Stimulated activated CD4-positive, alpha-beta T cell treated with anti-CD3 and anti-CD28 coated beads, Interleukin-12 subunit alpha, Interleukin-12 subunit beta, amount 100 ng/mL, for 24 hours (primary cell): ENCODE measurements around the gene SLC9A3.
"Not testable (repeated sequence)": the region's sequence is repeated elsewhere in the genome, so short reads cannot be mapped to it uniquely, and the experiment has no call there.

Experiments used
- DNase-seq, 2 experiments: peaks; one replicate each; pipeline ENCODE4 v3.0.0-alpha.2; 2020; ENCODE audit warnings: low read depth in 2 of 2

Gene SLC9A3

GRCh38 chr5:525916-526315, 1.7 kb upstream of the SLC9A3 start:
- no peak for DNase-seq

GRCh38 chr5:524973-525761, 918 bp upstream of the SLC9A3 start:
- DNase-seq = no peak

GRCh38 chr5:523441-524222, 617 bp downstream of the SLC9A3 start:
- no peak for DNase-seq

DNA sequence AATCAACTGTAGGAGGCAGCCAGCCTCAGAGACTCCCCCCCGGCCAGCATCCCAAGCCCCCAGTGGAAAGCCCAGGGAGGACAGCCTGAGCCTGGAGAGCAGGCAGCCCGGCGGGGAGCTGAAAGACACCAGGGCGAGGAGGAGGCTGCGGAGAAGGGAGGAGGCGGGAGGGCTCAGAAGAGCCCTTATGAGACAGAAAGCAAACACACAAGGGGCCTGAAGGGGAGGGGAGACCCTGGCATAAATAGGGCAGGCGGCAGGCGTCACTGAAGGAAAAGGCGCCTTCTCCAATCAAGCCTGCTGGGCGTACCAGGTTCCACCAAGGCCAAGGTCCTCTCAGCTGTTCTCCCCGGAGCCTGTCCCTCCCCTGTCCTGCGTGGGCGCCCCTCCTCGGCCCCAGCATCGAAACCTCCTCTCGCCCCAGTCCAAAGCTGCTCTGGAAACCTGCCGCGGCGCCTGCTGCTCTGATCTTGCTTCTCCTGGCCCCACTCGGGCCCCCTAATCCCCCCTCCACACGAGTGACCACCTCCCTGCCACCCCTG, 1.3 kb downstream of the SLC9A3 start:
- DNase-seq = no peak

DNA sequence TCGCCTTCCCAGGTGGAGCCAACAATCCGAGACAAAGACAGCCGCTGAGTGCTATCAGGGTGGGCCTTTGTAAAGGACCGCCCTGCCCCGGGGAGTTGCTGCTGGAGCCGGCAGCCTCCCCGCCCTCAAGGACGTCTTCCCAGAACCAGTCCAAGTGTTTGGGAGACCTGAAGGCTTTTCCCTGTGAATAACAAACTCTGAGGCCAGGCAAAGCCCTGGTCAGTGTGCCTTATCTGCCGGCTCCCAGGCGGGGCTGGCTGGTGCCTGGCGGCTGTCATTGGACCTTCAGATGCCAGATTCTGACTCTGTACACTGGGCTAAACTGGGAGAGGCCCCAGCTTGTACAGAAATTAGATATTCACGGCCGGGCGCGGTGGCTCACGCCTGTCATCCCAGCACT, 2.1 kb downstream of the SLC9A3 start:
- no peak for DNase-seq

GRCh38 chr5:521680-522079, 2.6 kb downstream of the SLC9A3 start:
- no peak for DNase-seq

DNA sequence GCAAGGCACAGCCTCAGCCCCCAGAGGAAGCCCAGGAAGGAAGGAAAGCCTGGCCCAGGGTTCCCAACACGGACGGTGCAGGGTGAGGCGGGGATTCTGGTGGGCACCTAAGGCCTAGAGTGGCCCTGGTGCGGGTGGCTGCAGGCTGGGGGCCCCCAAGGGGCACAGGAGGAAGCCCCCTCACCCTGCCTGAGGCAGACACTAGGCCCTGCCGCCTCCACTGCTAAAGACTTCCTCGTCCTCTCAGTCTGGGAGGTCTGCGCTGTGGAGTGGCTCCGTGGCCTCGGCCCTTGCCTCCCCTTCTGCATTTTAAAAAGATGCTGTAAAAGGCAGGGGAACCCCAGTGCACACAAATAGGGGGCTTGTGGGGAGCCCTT, 3.4 kb downstream of the SLC9A3 start:
- DNase-seq = no peak

GRCh38 chr5:520196-520849, 3.9 kb downstream of the SLC9A3 start:
- DNase-seq = no peak

GRCh38 chr5:518721-519120, 5.5 kb downstream of the SLC9A3 start:
- no peak for DNase-seq

- no peak for DNase-seq
Measured at GRCh38 chr5:517535-518100, 6.6 kb downstream of the SLC9A3 start.

GRCh38 chr5:516980-517379, 7.3 kb downstream of the SLC9A3 start:
- DNase-seq = no peak

DNA sequence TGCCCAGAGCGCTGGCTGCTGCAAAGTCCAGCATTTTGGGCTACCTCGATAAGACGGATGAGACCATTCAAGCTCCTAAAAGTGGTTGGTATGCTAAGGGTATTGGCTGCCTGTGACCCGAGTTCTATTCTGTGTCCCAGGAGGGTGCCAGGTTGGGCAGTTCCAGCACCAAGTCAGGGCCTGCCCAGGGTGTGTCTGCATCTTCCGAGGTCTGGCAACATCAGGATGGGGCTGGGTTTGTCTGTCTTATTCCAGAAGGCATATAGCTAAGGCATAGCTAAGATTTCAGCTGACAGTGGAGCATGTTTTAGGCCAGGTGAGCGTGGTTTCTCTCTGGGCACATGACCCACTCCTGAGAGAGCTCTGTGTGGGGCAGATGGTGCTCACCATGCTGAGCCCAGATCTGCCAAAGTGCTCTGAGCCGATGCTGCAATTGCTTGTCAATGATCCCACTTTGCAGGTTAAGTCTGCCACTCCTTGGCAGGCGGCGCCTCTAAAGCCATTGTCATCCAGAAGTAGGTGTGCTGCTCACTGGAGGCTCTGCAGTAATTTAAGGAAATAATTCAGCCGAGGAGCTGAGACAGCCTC, 7.8 kb downstream of the SLC9A3 start:
- DNase-seq = no peak

- no peak for DNase-seq
Measured at GRCh38 chr5:515273-515836, 8.9 kb downstream of the SLC9A3 start.

DNA sequence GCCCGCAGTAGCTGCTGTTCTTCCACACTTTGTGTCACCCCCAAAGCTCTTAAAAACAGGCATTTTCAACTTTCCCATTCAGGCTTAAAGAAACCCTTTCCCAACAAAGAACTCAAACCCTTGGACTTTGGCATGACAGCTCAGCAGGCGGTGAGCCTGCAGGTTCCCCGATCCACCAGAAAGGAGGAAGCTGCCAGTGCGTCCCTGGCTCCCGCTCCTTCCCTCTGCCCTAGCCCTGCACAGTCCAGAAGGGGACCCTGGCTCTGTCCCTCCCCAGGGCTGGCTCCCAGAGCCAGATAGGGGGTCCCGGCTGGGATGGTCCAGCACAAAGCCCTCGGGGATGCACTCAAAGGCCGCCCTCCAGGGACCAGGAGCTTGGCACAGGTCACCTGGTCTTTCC, 9.6 kb downstream of the SLC9A3 start:
- no peak for DNase-seq

DNA sequence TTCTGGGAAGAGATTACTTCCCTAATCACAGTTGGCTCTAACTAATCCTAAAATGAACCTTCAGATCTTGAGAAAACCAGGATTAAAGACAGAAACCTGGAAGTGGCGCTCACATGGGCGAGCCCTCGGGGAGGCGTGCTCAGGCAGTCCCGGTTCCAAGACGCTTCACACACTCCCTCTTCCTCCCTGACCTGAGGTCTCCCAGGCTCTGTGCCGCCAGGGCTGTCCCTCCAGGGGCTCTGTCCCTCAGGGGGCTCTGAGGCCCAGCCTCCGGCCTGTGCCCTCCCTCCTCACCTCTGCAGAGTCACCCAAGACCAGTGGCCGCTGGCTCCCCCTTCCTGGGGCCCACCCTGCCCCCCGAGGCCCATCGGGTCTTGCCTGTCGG, 10.2 kb downstream of the SLC9A3 start:
- no peak for DNase-seq

DNA sequence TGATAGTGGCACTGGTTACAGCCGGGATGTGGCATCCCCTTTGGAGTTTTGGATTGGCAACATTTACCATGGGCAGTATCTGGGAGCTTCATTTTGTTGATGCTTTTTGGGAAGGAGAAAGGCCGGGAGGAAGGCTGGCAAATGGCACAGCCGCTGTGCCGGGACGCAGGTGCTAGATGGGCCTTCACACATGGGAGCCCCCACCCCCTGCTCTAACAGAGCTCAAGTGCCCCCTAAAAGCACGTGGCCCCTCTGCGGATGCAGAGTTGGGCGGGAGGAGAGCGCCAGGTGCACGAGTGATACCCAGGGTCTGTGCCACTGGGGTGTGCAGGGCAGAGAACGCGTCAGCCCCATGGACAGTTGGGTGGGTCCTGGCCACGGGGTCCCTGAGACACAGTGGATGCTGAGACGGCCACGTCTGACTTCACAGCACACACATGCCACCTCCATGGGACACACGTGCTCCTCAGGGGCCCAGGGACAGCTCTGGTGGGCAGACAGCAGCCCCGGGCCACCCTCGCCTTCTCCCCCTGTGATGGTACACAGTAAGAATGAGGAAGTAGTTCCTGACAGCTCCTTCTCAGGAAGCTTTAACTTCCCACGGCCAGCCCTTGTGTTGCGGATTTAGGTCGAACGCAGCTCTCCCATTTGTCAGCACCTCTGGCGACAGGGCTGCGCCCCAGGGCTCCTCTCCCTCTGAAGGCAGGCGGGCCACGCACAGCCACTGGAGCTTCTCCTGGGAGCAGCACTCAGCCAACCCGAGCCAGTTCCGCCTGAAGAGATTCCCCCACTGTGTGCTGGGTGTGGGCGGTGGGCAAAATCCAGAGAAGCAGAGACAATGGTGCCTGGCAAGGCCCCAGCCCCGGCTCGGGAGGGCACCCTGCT, 10.8 kb downstream of the SLC9A3 start:
- no peak for DNase-seq

DNA sequence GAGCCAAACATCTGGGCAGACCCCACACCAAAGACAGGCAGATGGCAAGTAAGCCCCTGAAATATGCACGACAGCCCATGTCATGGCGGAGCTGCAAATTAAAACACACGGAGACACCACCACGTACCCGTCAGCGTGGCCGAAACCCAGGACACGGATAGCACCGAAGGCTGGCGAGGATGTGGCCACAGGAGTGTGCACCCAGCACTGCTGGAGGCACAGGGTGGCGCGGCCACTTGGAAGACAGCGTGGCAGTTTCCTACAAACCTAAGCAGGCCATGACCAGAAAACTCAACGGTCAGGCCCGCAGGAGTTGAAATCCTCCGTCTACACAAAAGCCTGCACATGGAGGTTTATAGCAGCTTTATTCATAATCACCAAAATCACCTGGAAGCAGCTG, 12.8 kb downstream of the SLC9A3 start:
- DNase-seq = no peak

DNA sequence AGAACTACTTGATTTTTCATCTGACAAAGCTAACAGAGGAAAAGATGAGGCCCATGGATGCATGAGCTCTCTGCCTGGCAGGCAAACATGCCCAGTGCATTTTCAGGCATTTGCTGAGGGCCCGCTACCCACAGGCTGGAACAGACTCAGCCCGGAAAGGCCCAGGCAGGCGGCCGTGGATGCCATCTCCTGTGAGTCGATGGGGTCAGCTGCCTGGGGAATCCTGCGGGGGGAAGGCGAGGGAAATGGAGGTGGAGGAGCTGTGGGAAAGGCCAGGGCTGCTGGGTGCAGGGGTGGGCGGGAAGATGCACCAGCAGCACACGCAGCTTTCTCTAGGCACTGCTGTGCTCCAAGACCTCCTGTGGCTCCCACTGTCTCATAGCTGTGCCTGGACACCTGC, 13.7 kb downstream of the SLC9A3 start:
- no peak for DNase-seq

GRCh38 chr5:509611-510185, 14.6 kb downstream of the SLC9A3 start:
- no peak for DNase-seq

- not testable (repeated sequence) for DNase-seq
Measured at GRCh38 chr5:507986-508575, 16.2 kb downstream of the SLC9A3 start.
